RWPE2 (cell line): ENCODE data around the gene MAMLD1.

Experiments used
- ATAC-seq: fragments of 200-7000 bp; cut with Tn5 transposase; 3 replicates; pipeline ENCODE4 v1.9.1; 2021; ENCODE audit warnings: low read depth
- DNase-seq: peaks from one replicate; pipeline ENCODE4 v3.0.0-alpha.2; 2020; ENCODE audit warnings: low spot score
- H3K27ac ChIP-seq: fragments of 450-650 bp; 2 replicates; pipeline ENCODE4 v1.5.1; 2017; ENCODE audit warnings: mild to moderate bottlenecking; ENCODE audit not compliant: poor library complexity, severe bottlenecking
- H3K27me3 ChIP-seq: fragments of 250-450 bp; sonication (Bioruptor Pico); 2 replicates; pipeline ENCODE4 v1.5.1; 2021; ENCODE audit warnings: mild to moderate bottlenecking, moderate library complexity; ENCODE audit not compliant: insufficient read depth, poor library complexity, severe bottlenecking
- H3K36me3 ChIP-seq: fragments of 250-450 bp; sonication (Bioruptor Pico); 2 replicates; pipeline ENCODE4 v1.5.1; 2020; ENCODE audit warnings: low read depth, mild to moderate bottlenecking, moderate library complexity
- H3K4me1 ChIP-seq: fragments of 250-450 bp; sonication (Bioruptor Pico); 2 replicates; pipeline ENCODE4 v1.5.1; 2021; ENCODE audit warnings: mild to moderate bottlenecking, moderate library complexity; ENCODE audit not compliant: insufficient read depth, poor library complexity, severe bottlenecking
- H3K4me3 ChIP-seq: fragments of 250-450 bp; sonication (Bioruptor Pico); 2 replicates; pipeline ENCODE4 v1.5.1; 2021; ENCODE audit warnings: mild to moderate bottlenecking, moderate library complexity; ENCODE audit not compliant: severe bottlenecking
- H3K9me3 ChIP-seq: fragments of 250-450 bp; sonication (Bioruptor Pico); 2 replicates; pipeline ENCODE4 v1.5.1; 2021; ENCODE audit warnings: mild to moderate bottlenecking, moderate library complexity; ENCODE audit not compliant: severe bottlenecking
- TF ChIP-seq, protein P1 (sequence below): fragments of 450-650 bp; IDR thresholded peaks from one replicate; pipeline ENCODE4 v1.5.1; 2017; ENCODE audit warnings: mild to moderate bottlenecking, moderate library complexity; ENCODE audit not compliant: poor library complexity, severe bottlenecking

Gene MAMLD1

GRCh38 chrX:150450519-150451177 is 87.5 kb downstream of the MAMLD1 start:
- Histone ChIP-seq H3K9me3 (no peaks in the 10 kb centered on the region), H3K4me1 (no peaks in the 10 kb centered on the region), H3K4me3 (no peak overlapping the region), H3K27me3 (no peaks in the 10 kb centered on the region), H3K27ac (no peak overlapping the region), H3K36me3 (no peaks in the 10 kb centered on the region)
- ATAC-seq (no peak), DNase-seq (no peak)
- TF ChIP-seq, protein P1, sequence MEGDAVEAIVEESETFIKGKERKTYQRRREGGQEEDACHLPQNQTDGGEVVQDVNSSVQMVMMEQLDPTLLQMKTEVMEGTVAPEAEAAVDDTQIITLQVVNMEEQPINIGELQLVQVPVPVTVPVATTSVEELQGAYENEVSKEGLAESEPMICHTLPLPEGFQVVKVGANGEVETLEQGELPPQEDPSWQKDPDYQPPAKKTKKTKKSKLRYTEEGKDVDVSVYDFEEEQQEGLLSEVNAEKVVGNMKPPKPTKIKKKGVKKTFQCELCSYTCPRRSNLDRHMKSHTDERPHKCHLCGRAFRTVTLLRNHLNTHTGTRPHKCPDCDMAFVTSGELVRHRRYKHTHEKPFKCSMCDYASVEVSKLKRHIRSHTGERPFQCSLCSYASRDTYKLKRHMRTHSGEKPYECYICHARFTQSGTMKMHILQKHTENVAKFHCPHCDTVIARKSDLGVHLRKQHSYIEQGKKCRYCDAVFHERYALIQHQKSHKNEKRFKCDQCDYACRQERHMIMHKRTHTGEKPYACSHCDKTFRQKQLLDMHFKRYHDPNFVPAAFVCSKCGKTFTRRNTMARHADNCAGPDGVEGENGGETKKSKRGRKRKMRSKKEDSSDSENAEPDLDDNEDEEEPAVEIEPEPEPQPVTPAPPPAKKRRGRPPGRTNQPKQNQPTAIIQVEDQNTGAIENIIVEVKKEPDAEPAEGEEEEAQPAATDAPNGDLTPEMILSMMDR = no peak

DNA sequence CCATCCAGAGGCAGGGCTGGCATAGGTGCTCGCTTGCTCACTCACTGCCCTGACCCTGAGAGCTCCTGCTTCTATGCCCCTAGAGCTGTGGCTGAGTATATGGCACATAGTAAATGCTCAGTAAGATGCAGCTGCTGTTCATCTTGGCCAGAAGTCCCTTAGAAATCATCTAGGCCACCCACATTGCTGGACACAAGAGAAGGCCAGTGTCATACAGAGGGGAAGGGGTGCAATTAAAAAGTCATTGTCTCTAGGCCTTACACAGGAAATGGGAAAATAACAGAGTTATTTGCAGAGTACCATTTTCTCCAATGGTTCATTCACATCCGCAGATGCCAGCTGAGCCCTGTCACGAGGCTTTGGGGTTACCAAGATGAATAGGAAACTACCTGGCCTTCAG is 88.8 kb downstream of the MAMLD1 start:
- TF ChIP-seq, protein P1 = no peak
- Histone ChIP-seq H3K36me3 (no peaks in the 10 kb centered on the region), H3K27ac (no peak overlapping the region), H3K27me3 (no peaks in the 10 kb centered on the region), H3K4me1 (no peaks in the 10 kb centered on the region), H3K4me3 (no peak overlapping the region), H3K9me3 (no peaks in the 10 kb centered on the region)
- DNase-seq (no peak), ATAC-seq (no peak)

GRCh38 chrX:150454083-150454482 is 91.0 kb downstream of the MAMLD1 start:
- Histone ChIP-seq H3K4me3 (no peak overlapping the region), H3K4me1 (no peaks in the 10 kb centered on the region), H3K9me3 (no peaks in the 10 kb centered on the region), H3K27ac (no peak overlapping the region), H3K27me3 (no peaks in the 10 kb centered on the region), H3K36me3 (no peaks in the 10 kb centered on the region)
- TF ChIP-seq, protein P1 = no peak
- ATAC-seq = no peak
- no peak for DNase-seq

- DNase-seq (no peak), ATAC-seq (no peak)
- Histone ChIP-seq H3K27me3 (no peaks in the 10 kb centered on the region), H3K4me1 (no peaks in the 10 kb centered on the region), H3K36me3 (no peaks in the 10 kb centered on the region), H3K9me3 (no peaks in the 10 kb centered on the region), H3K27ac (no peak overlapping the region), H3K4me3 (no peak overlapping the region)
- TF ChIP-seq, protein P1 = no peak
Observed at GRCh38 chrX:150454508-150455214, 91.5 kb downstream of the MAMLD1 start.

DNA sequence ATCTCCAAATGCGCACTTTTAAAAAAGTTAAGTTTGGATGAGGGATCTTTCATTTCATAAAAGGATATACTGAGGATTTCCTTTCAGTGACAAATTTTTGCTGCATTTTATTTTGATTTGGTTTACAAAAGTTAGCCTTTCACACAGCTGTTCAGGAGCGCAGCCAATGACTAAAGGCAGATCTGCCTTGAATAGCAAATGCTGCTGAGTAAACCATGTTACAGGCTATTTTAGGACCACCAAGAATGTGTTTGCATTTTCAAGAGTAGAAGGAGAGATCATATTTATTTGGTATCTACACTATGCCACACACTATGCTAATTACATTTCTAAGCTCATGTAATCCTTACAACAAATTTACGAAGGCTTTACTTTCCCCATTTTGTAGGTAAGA is 92.1 kb downstream of the MAMLD1 start:
- no peak for ATAC-seq

More for the DNA sequence above, 92.1 kb downstream of the MAMLD1 start:
- no peak overlapping the region for H3K27ac ChIP-seq
- no peaks in the 10 kb centered on the region for H3K4me1 ChIP-seq
- DNase-seq = no peak
- H3K4me3 ChIP-seq = no peak overlapping the region
- no peaks in the 10 kb centered on the region for H3K36me3 ChIP-seq
- H3K9me3 ChIP-seq = no peaks in the 10 kb centered on the region
- H3K27me3 ChIP-seq = no peaks in the 10 kb centered on the region
- TF ChIP-seq, protein P1 = no peak
